HepG2 (cell line): ENCODE data around the gene KRT17. TPM values are rescaled to one million over a fixed set of nuclear protein-coding genes. Genes with fewer than 3 reads are reported as not detected.

Experiments
- ATAC-seq: fragments of 200-7000 bp; cut with Tn5 transposase; 3 replicates; pipeline ENCODE4 v1.9.1; 2020; ENCODE audit warnings: mild to moderate bottlenecking, moderate library complexity
- BruUV-seq: library from RNA; stranded (reverse); fragments of 400-500 nt; replicated peaks from 2 replicates; lab custom pipeline; 2021; lab: Mats Ljungman, UMichigan
- CTCF ChIA-PET: fragments of 300-600 bp; formaldehyde crosslinking; extraction: SDS; loops from one replicate; lab custom pipeline; 2021; ENCODE audit warnings: low total read pairs, inconsistent platforms, low intra/inter-chr PET ratio; lab: Yijun Ruan, JAX
- POLR2A ChIA-PET: fragments of 350-600 bp; sonication (Branson Sonifier 250); formaldehyde crosslinking; loops from one replicate; lab custom pipeline; 2020; ENCODE audit warnings: antibody characterized with exemption, inconsistent platforms; lab: Yijun Ruan, JAX
- DNase-seq: peaks from one replicate; pipeline ENCODE4 v3.0.0-alpha.2; 2015; ENCODE audit warnings: low spot score
- FAIRE-seq: peaks from 3 replicates; lab custom pipeline; 2011; peaks lifted over from hg19 to GRCh38; lab: Jason Lieb, UNC
- H2AFZ ChIP-seq: one replicate; pipeline ENCODE4 v1.6.1; 2011; ENCODE audit warnings: low read length, inconsistent platforms
- H3K27ac ChIP-seq: fragments of 300-600 bp; 3 replicates; pipeline ENCODE4 v1.8.0; 2011; ENCODE audit warnings: mixed run types, mild to moderate bottlenecking, mixed read lengths, low read length, inconsistent platforms; ENCODE audit not compliant: insufficient read depth; ENCODE audit errors: extremely low read length
- H3K27me3 ChIP-seq, 2 experiments: fragments of 200-600 bp in 1 of 2; 2 replicates in 1 of 2; 3 replicates in 1 of 2; pipeline versions ENCODE4 v1.6.0 to v1.8.0; 2011; ENCODE audit warnings: low read length in 2 of 2, mild to moderate bottlenecking in 2 of 2, moderate library complexity in 2 of 2, inconsistent platforms in 1 of 2; ENCODE audit not compliant: insufficient read depth in 2 of 2, control insufficient read depth in 1 of 2
- H3K36me3 ChIP-seq, 2 experiments: fragments of 200-600 bp in 1 of 2; replicated peaks in 1 of 2; 2 replicates in 1 of 2; 3 replicates in 1 of 2; pipeline versions ENCODE4 v1.5.1 to v1.8.0; 2011; ENCODE audit warnings: low read length in 2 of 2, inconsistent platforms in 1 of 2; ENCODE audit not compliant: insufficient read depth in 2 of 2, control insufficient read depth in 1 of 2
- H3K4me1 ChIP-seq: 2 replicates; pipeline ENCODE4 v1.5.1; 2012; ENCODE audit warnings: low read length, inconsistent platforms; ENCODE audit not compliant: insufficient read depth
- H3K4me2 ChIP-seq: 2 replicates; pipeline ENCODE4 v1.6.0; 2011; ENCODE audit warnings: low read depth, low read length, inconsistent platforms
- H3K4me3 ChIP-seq, 3 experiments: fragments of 200-600 bp in 1 of 3; sonication (generic), shearing (Covaris generic) in 1 of 3; replicated peaks in 1 of 3; 2 replicates each; pipeline ENCODE4 v1.5.1; 2011 to 2016; ENCODE audit warnings: low read length in 3 of 3, inconsistent platforms in 2 of 3, low read depth in 2 of 3, mild to moderate bottlenecking in 2 of 3, control low read depth in 1 of 3, mixed read lengths in 1 of 3; ENCODE audit not compliant: insufficient read depth in 1 of 3
- H3K79me2 ChIP-seq: one replicate; pipeline ENCODE4 v1.6.1; 2011; ENCODE audit warnings: low read length, inconsistent platforms; ENCODE audit not compliant: insufficient read depth
- H3K9ac ChIP-seq: 2 replicates; pipeline ENCODE4 v1.6.0; 2011; ENCODE audit warnings: mild to moderate bottlenecking, low read depth, low read length, inconsistent platforms; ENCODE audit not compliant: insufficient read depth
- H3K9me3 ChIP-seq: 2 replicates; pipeline ENCODE4 v1.5.1; 2012; ENCODE audit warnings: mild to moderate bottlenecking, low read length
- H4K20me1 ChIP-seq: 2 replicates; pipeline ENCODE4 v1.6.0; 2011; ENCODE audit warnings: inconsistent platforms, mild to moderate bottlenecking, low read length, moderate library complexity; ENCODE audit not compliant: insufficient read depth
- FOSL2 ChIP-seq: sonication (generic); formaldehyde crosslinking; IDR thresholded peaks from 2 replicates; pipeline ENCODE4 v1.4.0; 2020; ENCODE audit warnings: missing genetic modification reagents
- HIC2 ChIP-seq: sonication (generic); formaldehyde crosslinking; IDR thresholded peaks from 2 replicates; pipeline ENCODE4 v1.9.0; 2022; ENCODE audit warnings: low read depth, missing genetic modification reagents
- PLRG1 ChIP-seq: fragments of 450-650 bp; conservative IDR thresholded peaks from 2 replicates; pipeline ENCODE4 v1.6.1; 2016
- TAF1 ChIP-seq: sonication (generic); formaldehyde crosslinking; IDR thresholded peaks from 2 replicates; pipeline ENCODE4 v1.4.0; 2020; ENCODE audit warnings: missing genetic modification reagents
- THAP11 ChIP-seq: IDR thresholded peaks from 2 replicates; pipeline ENCODE4 v1.6.1; 2016; ENCODE audit warnings: missing biosample characterization, missing genetic modification reagents
- ZFP62 ChIP-seq: sonication (generic); formaldehyde crosslinking; IDR thresholded peaks from 2 replicates; pipeline ENCODE4 v1.4.0; 2020; ENCODE audit warnings: missing genetic modification reagents
- ZNF383 ChIP-seq: sonication (generic); formaldehyde crosslinking; IDR thresholded peaks from 2 replicates; pipeline ENCODE4 v1.4.0; 2020; ENCODE audit warnings: missing genetic modification reagents, mild to moderate bottlenecking, borderline replicate concordance
- ZNF614 ChIP-seq: IDR thresholded peaks from 2 replicates; pipeline ENCODE4 v1.6.1; 2018; ENCODE audit warnings: missing biosample characterization, missing genetic modification reagents, inconsistent platforms, borderline replicate concordance
- WGBS: methylation state at CpG from one replicate; pipeline ENCODE4 v1.1.6; 2017; ENCODE audit warnings: low lambda C conversion rate; 5-methylcytosine and 5-hydroxymethylcytosine counted together
- in situ Hi-C: cut with HindIII; loops from 2 replicates; pipeline ENCODE4 v1.10.0; 2017; ENCODE audit warnings: low pct_unique_long_range_greater_than_20kb; ENCODE audit not compliant: extremely low pct_ligation_motif_present
- intact Hi-C: fragments of 100-400 bp; cut with micrococcal nuclease; formaldehyde crosslinking; loops from one replicate; pipeline ENCODE4 v1.10.0; 2022; ENCODE audit not compliant: unreplicated experiment
- polyA plus RNA-seq, 8 experiments: library from polyadenylated mRNA; depleted of rRNA in 3 of 8; stranded (reverse) in 7 of 8; unstranded in 1 of 8; fragments of >200 nt; fragmentation: Illumina TruSeq in 4 of 8; extraction: Trizol in 4 of 8; gene quantifications; 2 replicates each; pipeline versions ENCODE4 v1.2.1 to v1.2.3, GENCODE V29; 2011 to 2016; ENCODE audit warnings: low read depth in 4 of 8, missing spikeins in 1 of 8, mixed read lengths in 1 of 8; ENCODE audit not compliant: insufficient read depth in 1 of 8
- total RNA-seq, 5 experiments: library from RNA; depleted of rRNA; stranded (reverse); fragments of >200 nt; fragmentation: Illumina TruSeq; extraction: Trizol; gene quantifications; 2 replicates each; pipeline ENCODE4 v1.2.3, GENCODE V29; 2016; ENCODE audit warnings: low read depth in 1 of 5

The KRT17 gene
- total and polyA plus RNA-seq, 2 of the 13 experiments (the other 11 are each of a cell fraction or from before 2014, with no cell fraction given): 0.38 to 0.82 TPM

- 24% methylated on average over 10 of the region's 12 CpGs for WGBS
- Histone ChIP-seq H2AFZ (no peak overlapping the region), H3K36me3 (no peaks in the 10 kb centered on the region), H3K4me1 (peaks cover 2% of the 10 kb centered on the region), H4K20me1 (no peaks in the 10 kb centered on the region), H3K4me2 (no peak overlapping the region), H3K27ac (no peak overlapping the region)
- POLR2A ChIA-PET: no interaction called here
- no TSS peak for BruUV-seq
- no peak for ATAC-seq
- CTCF ChIA-PET: interaction anchor here (1.8 kb wide), 1 partner anchor 10 kb away, joined by 5 read pairs; no protein-coding TSS in a partner anchor
- no peak for DNase-seq
- no peak for FAIRE-seq
- TF ChIP-seq ZNF614 (CRISPR knock-in tag): no peak
- no peak for TF ChIP-seq ZNF383 (CRISPR knock-in tag)
- no peak for TF ChIP-seq THAP11 (CRISPR knock-in tag)
- no peak for TF ChIP-seq HIC2 (CRISPR knock-in tag)
- TF ChIP-seq TAF1 (CRISPR knock-in tag): no peak
- TF ChIP-seq PLRG1: no peak
- no peak for TF ChIP-seq FOSL2 (CRISPR knock-in tag)
- TF ChIP-seq ZFP62 (CRISPR knock-in tag): no peak
- TF ChIP-seq, all 625 proteins: peak for 0
- intact Hi-C loops: no loop called here
- H3K9me3 ChIP-seq: no peaks in the 10 kb centered on the region
- H3K9ac ChIP-seq: no peak overlapping the region
- in situ Hi-C loops: no loop called here
- peaks cover 24 to 72% of the 10 kb centered on the region in 2 experiments for H3K27me3 ChIP-seq
- no peak overlapping the region for H3K4me3 ChIP-seq
- no peaks in the 10 kb centered on the region for H3K79me2 ChIP-seq
Measured at GRCh38 chr17:41657936-41658335, 33.6 kb upstream of the KRT17 start.
